HepG2 (cell line): ENCODE measurements around the gene CHKB. TPM values are rescaled to one million over a fixed set of nuclear protein-coding genes. Genes with fewer than 3 reads are reported as not detected.
A peak's percentile ranks its signal among the peaks of the same experiment; 100 is the strongest.

Experiments used
- AGO1 ChIP-seq: fragments of 200-400 bp; formaldehyde crosslinking; IDR thresholded peaks from 2 replicates; pipeline ENCODE4 v1.6.1; 2017; ENCODE audit warnings: mild to moderate bottlenecking, low read depth, low read length, moderate library complexity; ENCODE audit not compliant: poor library complexity, severe bottlenecking
- AGO2 ChIP-seq: fragments of 200-400 bp; formaldehyde crosslinking; optimal IDR thresholded peaks from 2 replicates; pipeline ENCODE3; 2017; ENCODE audit warnings: mild to moderate bottlenecking, low read depth, low read length, moderate library complexity
- ASH2L ChIP-seq: fragments of 300-600, 200-600 bp; sonication (generic); IDR thresholded peaks from 2 replicates; pipeline ENCODE4 v1.7.0; 2017; ENCODE audit warnings: low read depth, mild to moderate bottlenecking, moderate library complexity, mixed read lengths, low read length; ENCODE audit not compliant: insufficient read length
- BRD4 ChIP-seq: sonication (generic); formaldehyde crosslinking; IDR thresholded peaks from 2 replicates; pipeline ENCODE4 v1.4.0; 2020; ENCODE audit warnings: missing genetic modification reagents
- FOXP1 ChIP-seq, 2 experiments: fragments of 450-650 bp in 1 of 2; IDR thresholded peaks; 2 replicates each; pipeline ENCODE4 v1.6.1; 2017 to 2018; ENCODE audit warnings: antibody characterized with exemption in 1 of 2
- HMGA1 ChIP-seq: sonication (generic); formaldehyde crosslinking; conservative IDR thresholded peaks from 2 replicates; pipeline ENCODE4 v1.4.0; 2020; ENCODE audit warnings: missing genetic modification reagents
- NFE2L2 ChIP-seq: fragments of 150-350 bp; IDR thresholded peaks from 2 replicates; pipeline ENCODE4 v1.6.1; 2014; ENCODE audit warnings: low read length
- PHF8 ChIP-seq: sonication (generic); formaldehyde crosslinking; IDR thresholded peaks from 2 replicates; pipeline ENCODE4 v1.5.0; 2020; ENCODE audit warnings: missing genetic modification reagents
- SNRNP70 ChIP-seq: fragments of 200-400 bp; formaldehyde crosslinking; IDR thresholded peaks from 2 replicates; pipeline ENCODE4 v1.6.1; 2017; ENCODE audit warnings: mild to moderate bottlenecking, low read depth, low read length, moderate library complexity
- SOX6 ChIP-seq, 2 experiments: fragments of 450-650 bp in 1 of 2; sonication (generic) in 1 of 2; formaldehyde crosslinking in 1 of 2; IDR thresholded peaks; 2 replicates each; pipeline versions ENCODE4 v1.4.0 to v1.6.1; 2017 to 2020; ENCODE audit warnings: antibody characterized with exemption in 1 of 2, mild to moderate bottlenecking in 1 of 2, missing genetic modification reagents in 1 of 2
- SRSF4 ChIP-seq: fragments of 200-400 bp; formaldehyde crosslinking; IDR thresholded peaks from one replicate; pipeline ENCODE4 v1.6.1; 2018; ENCODE audit warnings: mild to moderate bottlenecking, low read depth, low read length, moderate library complexity; ENCODE audit not compliant: poor library complexity, severe bottlenecking
- STAG1 ChIP-seq: sonication (generic); formaldehyde crosslinking; IDR thresholded peaks from 2 replicates; pipeline ENCODE4 v1.4.0; 2020; ENCODE audit warnings: missing genetic modification reagents
- TOE1 ChIP-seq: sonication (generic); formaldehyde crosslinking; IDR thresholded peaks from 2 replicates; pipeline ENCODE4 v1.4.0; 2020; ENCODE audit warnings: mild to moderate bottlenecking, missing genetic modification reagents
- ZNF24 ChIP-seq: fragments of 450-650 bp; IDR thresholded peaks from 2 replicates; pipeline ENCODE4 v1.6.1; 2017; ENCODE audit warnings: antibody characterized with exemption, mild to moderate bottlenecking
- ZNF562 ChIP-seq: sonication (generic); formaldehyde crosslinking; IDR thresholded peaks from 2 replicates; pipeline ENCODE4 v1.8.0; 2022; ENCODE audit warnings: missing genetic modification reagents, borderline replicate concordance
- ZNF563 ChIP-seq: sonication (generic); formaldehyde crosslinking; IDR thresholded peaks from 2 replicates; pipeline ENCODE4 v1.8.0; 2022; ENCODE audit warnings: mild to moderate bottlenecking, moderate library complexity, missing genetic modification reagents
- ZNF749 ChIP-seq: sonication (generic); formaldehyde crosslinking; IDR thresholded peaks from 2 replicates; pipeline ENCODE4 v1.8.0; 2022; ENCODE audit warnings: mild to moderate bottlenecking, missing genetic modification reagents, moderate library complexity, borderline replicate concordance
- ZNF879 ChIP-seq: sonication (generic); formaldehyde crosslinking; IDR thresholded peaks from 2 replicates; pipeline ENCODE4 v1.8.1; 2023; ENCODE audit warnings: missing genetic modification reagents
- polyA plus RNA-seq, 8 experiments: library from polyadenylated mRNA; depleted of rRNA in 3 of 8; stranded (reverse) in 7 of 8; unstranded in 1 of 8; fragments of >200 nt; fragmentation: Illumina TruSeq in 4 of 8; extraction: Trizol in 4 of 8; gene quantifications; 2 replicates each; pipeline versions ENCODE4 v1.2.1 to v1.2.3, GENCODE V29; 2011 to 2016; ENCODE audit warnings: low read depth in 4 of 8, missing spikeins in 1 of 8, mixed read lengths in 1 of 8; ENCODE audit not compliant: insufficient read depth in 1 of 8
- total RNA-seq, 5 experiments: library from RNA; depleted of rRNA; stranded (reverse); fragments of >200 nt; fragmentation: Illumina TruSeq; extraction: Trizol; gene quantifications; 2 replicates each; pipeline ENCODE4 v1.2.3, GENCODE V29; 2016; ENCODE audit warnings: low read depth in 1 of 5
- TF ChIP-seq, protein P1 (sequence below): sonication (generic); formaldehyde crosslinking; IDR thresholded peaks from 2 replicates; pipeline ENCODE4 v1.4.0; 2020; ENCODE audit warnings: mild to moderate bottlenecking, missing genetic modification reagents, borderline replicate concordance
- TF ChIP-seq, protein P2 (sequence below): sonication (generic); formaldehyde crosslinking; IDR thresholded peaks from 2 replicates; pipeline ENCODE4 v1.4.0; 2020; ENCODE audit warnings: missing genetic modification reagents, borderline replicate concordance
- TF ChIP-seq, protein P3 (sequence below): sonication (generic); formaldehyde crosslinking; IDR thresholded peaks from 2 replicates; pipeline ENCODE4 v1.4.0; 2020; ENCODE audit warnings: mild to moderate bottlenecking, missing genetic modification reagents
- TF ChIP-seq, protein P4 (sequence below): sonication (generic); formaldehyde crosslinking; IDR thresholded peaks from 2 replicates; pipeline ENCODE4 v1.8.1; 2023; ENCODE audit warnings: mild to moderate bottlenecking, missing genetic modification reagents

The CHKB gene
- total and polyA plus RNA-seq, 2 of the 13 experiments (the other 11 are each of a cell fraction or from before 2014, with no cell fraction given), result 24.5 to 42.7 TPM

DNA sequence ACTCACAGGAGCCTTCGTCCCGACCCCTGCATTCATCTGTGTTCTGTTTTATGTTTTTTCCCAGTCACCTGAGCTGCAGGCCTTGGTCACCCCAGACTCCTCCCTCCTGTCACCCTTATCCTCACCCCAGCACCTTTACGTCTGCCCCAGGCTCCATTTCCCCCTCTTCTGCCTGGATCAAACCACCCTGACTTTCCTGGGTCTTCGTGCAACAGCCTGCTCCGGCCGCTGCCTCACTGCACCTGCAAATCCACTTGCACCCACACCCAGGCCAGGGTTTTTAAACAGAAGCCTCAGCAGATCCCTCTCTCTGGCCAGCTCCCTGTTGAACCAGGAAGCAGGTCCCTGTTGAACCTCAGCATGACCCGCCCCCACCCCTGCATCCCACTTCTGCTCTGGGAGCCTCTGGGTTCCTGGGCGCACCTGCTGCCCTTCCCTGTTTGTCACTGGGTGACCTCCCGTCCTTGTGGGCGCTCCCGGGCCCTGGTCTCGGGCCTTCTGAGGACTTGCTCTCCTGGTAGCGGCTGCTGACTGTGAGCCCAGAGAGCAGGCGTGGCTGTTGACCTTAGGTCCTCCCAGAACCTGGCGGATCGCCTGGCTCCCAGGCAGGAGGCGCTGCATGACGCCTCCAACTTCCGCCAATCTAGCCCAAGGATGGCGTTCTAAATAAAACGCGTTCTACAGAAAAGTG lies 30.8 kb upstream of the CHKB start (continued):
- TF ChIP-seq, protein P1, sequence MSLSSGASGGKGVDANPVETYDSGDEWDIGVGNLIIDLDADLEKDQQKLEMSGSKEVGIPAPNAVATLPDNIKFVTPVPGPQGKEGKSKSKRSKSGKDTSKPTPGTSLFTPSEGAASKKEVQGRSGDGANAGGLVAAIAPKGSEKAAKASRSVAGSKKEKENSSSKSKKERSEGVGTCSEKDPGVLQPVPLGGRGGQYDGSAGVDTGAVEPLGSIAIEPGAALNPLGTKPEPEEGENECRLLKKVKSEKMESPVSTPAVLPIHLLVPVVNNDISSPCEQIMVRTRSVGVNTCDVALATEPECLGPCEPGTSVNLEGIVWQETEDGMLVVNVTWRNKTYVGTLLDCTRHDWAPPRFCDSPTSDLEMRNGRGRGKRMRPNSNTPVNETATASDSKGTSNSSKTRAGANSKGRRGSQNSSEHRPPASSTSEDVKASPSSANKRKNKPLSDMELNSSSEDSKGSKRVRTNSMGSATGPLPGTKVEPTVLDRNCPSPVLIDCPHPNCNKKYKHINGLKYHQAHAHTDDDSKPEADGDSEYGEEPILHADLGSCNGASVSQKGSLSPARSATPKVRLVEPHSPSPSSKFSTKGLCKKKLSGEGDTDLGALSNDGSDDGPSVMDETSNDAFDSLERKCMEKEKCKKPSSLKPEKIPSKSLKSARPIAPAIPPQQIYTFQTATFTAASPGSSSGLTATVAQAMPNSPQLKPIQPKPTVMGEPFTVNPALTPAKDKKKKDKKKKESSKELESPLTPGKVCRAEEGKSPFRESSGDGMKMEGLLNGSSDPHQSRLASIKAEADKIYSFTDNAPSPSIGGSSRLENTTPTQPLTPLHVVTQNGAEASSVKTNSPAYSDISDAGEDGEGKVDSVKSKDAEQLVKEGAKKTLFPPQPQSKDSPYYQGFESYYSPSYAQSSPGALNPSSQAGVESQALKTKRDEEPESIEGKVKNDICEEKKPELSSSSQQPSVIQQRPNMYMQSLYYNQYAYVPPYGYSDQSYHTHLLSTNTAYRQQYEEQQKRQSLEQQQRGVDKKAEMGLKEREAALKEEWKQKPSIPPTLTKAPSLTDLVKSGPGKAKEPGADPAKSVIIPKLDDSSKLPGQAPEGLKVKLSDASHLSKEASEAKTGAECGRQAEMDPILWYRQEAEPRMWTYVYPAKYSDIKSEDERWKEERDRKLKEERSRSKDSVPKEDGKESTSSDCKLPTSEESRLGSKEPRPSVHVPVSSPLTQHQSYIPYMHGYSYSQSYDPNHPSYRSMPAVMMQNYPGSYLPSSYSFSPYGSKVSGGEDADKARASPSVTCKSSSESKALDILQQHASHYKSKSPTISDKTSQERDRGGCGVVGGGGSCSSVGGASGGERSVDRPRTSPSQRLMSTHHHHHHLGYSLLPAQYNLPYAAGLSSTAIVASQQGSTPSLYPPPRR (CRISPR knock-in tag), result no peak
- TF ChIP-seq ASH2L, result peak; percentile 28
- no peak for TF ChIP-seq AGO2
- TF ChIP-seq ZNF749 (CRISPR knock-in tag), result no peak
- no peak for TF ChIP-seq SOX6 (IDR thresholded peaks at IDR 0.05)
- TF ChIP-seq SOX6 (CRISPR knock-in tag; IDR thresholded peaks at IDR 0.05), result peak; percentile 35; the same call in 1 of the 2 replicates
- TF ChIP-seq BRD4 (CRISPR knock-in tag), result no peak
- TF ChIP-seq SNRNP70, result no peak
- TF ChIP-seq ZNF563 (CRISPR knock-in tag), result no peak
- TF ChIP-seq ZNF24, result no peak
- TF ChIP-seq TOE1 (CRISPR knock-in tag), result no peak
- TF ChIP-seq, protein P2, sequence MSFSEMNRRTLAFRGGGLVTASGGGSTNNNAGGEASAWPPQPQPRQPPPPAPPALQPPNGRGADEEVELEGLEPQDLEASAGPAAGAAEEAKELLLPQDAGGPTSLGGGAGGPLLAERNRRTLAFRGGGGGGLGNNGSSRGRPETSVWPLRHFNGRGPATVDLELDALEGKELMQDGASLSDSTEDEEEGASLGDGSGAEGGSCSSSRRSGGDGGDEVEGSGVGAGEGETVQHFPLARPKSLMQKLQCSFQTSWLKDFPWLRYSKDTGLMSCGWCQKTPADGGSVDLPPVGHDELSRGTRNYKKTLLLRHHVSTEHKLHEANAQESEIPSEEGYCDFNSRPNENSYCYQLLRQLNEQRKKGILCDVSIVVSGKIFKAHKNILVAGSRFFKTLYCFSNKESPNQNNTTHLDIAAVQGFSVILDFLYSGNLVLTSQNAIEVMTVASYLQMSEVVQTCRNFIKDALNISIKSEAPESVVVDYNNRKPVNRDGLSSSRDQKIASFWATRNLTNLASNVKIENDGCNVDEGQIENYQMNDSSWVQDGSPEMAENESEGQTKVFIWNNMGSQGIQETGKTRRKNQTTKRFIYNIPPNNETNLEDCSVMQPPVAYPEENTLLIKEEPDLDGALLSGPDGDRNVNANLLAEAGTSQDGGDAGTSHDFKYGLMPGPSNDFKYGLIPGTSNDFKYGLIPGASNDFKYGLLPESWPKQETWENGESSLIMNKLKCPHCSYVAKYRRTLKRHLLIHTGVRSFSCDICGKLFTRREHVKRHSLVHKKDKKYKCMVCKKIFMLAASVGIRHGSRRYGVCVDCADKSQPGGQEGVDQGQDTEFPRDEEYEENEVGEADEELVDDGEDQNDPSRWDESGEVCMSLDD (CRISPR knock-in tag), result no peak
- no peak for TF ChIP-seq HMGA1
- no peak for TF ChIP-seq ZNF562
- TF ChIP-seq, protein P3, sequence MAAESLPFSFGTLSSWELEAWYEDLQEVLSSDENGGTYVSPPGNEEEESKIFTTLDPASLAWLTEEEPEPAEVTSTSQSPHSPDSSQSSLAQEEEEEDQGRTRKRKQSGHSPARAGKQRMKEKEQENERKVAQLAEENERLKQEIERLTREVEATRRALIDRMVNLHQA (CRISPR knock-in tag), result no peak
- TF ChIP-seq NFE2L2, result no peak
- peak; percentile 46 for TF ChIP-seq STAG1 (CRISPR knock-in tag)
- no peak for TF ChIP-seq FOXP1 (IDR thresholded peaks at IDR 0.05)
- TF ChIP-seq FOXP1 (CRISPR knock-in tag; IDR thresholded peaks at IDR 0.05), result no peak
- TF ChIP-seq SRSF4, result no peak
- TF ChIP-seq PHF8, result no peak
- no peak for TF ChIP-seq ZNF879 (CRISPR knock-in tag)
- TF ChIP-seq, protein P4, sequence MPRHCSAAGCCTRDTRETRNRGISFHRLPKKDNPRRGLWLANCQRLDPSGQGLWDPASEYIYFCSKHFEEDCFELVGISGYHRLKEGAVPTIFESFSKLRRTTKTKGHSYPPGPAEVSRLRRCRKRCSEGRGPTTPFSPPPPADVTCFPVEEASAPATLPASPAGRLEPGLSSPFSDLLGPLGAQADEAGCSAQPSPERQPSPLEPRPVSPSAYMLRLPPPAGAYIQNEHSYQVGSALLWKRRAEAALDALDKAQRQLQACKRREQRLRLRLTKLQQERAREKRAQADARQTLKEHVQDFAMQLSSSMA, result no peak
- TF ChIP-seq AGO1, result no peak
